IMR-90 (cell line): ENCODE results near the gene GPR15. TPM values are rescaled to one million over a fixed set of nuclear protein-coding genes. Genes with fewer than 3 reads are reported as not detected.

Source experiments
- ATAC-seq: fragments of 200-7000 bp; cut with Tn5 transposase; 2 replicates; pipeline ENCODE4 v1.9.1; 2020; ENCODE audit warnings: low read depth, mild to moderate bottlenecking, moderate library complexity
- BruUV-seq: library from RNA; stranded (reverse); fragments of 400-500 nt; replicated peaks from 2 replicates; lab custom pipeline; 2021; lab: Mats Ljungman, UMichigan
- CTCF ChIA-PET: fragments of 300-600 bp; formaldehyde crosslinking; extraction: SDS; loops from one replicate; lab custom pipeline; 2021; ENCODE audit warnings: antibody characterized with exemption; lab: Yijun Ruan, JAX
- POLR2A ChIA-PET: fragments of 300-600 bp; sonication (Branson Sonifier 250); formaldehyde crosslinking; loops from one replicate; lab custom pipeline; 2022; ENCODE audit warnings: antibody characterized with exemption; ENCODE audit not compliant: unreplicated experiment; lab: Charles Lee
- DNase-seq: peaks from one replicate; pipeline ENCODE4 v3.0.0; 2013
- H2AFZ ChIP-seq: replicated peaks from 2 replicates; pipeline ENCODE3; 2013; ENCODE audit warnings: low read length, mild to moderate bottlenecking; ENCODE audit not compliant: poor library complexity
- H2AK5ac ChIP-seq: 2 replicates; pipeline ENCODE4 v1.6.1; 2013; ENCODE audit warnings: low read depth, low read length, inconsistent platforms
- H2AK9ac ChIP-seq: replicated peaks from 2 replicates; pipeline ENCODE3; 2013; ENCODE audit warnings: mild to moderate bottlenecking, low read depth, low read length, moderate library complexity; ENCODE audit not compliant: poor library complexity
- H2BK120ac ChIP-seq: 2 replicates; pipeline ENCODE4 v1.6.1; 2013; ENCODE audit warnings: low read depth, low read length, inconsistent platforms
- H2BK15ac ChIP-seq: 3 replicates; pipeline ENCODE4 v1.6.1; 2013; ENCODE audit warnings: low read depth, low read length, inconsistent platforms
- H2BK20ac ChIP-seq: 2 replicates; pipeline ENCODE4 v1.6.1; 2013; ENCODE audit warnings: low read depth, mild to moderate bottlenecking, inconsistent platforms, low read length, moderate library complexity
- H2BK5ac ChIP-seq: 2 replicates; pipeline ENCODE4 v1.6.1; 2013; ENCODE audit warnings: mild to moderate bottlenecking, low read depth, low read length, inconsistent platforms; ENCODE audit not compliant: poor library complexity, severe bottlenecking
- H3K14ac ChIP-seq: replicated peaks from 2 replicates; pipeline ENCODE4 v1.6.1; 2013; ENCODE audit warnings: low read depth, low read length, inconsistent platforms
- H3K18ac ChIP-seq: 2 replicates; pipeline ENCODE4 v1.6.1; 2013; ENCODE audit warnings: low read depth, low read length, control low read depth
- H3K23ac ChIP-seq: 2 replicates; pipeline ENCODE4 v1.6.1; 2013; ENCODE audit warnings: low read depth, low read length, inconsistent platforms
- H3K27ac ChIP-seq: 2 replicates; pipeline ENCODE4 v1.5.1; 2013; ENCODE audit warnings: mild to moderate bottlenecking, control low read depth, low read length; ENCODE audit not compliant: insufficient read depth
- H3K27me3 ChIP-seq: 2 replicates; pipeline ENCODE4 v1.6.1; 2013; ENCODE audit warnings: low read length; ENCODE audit not compliant: control insufficient read depth, insufficient read depth
- H3K36me3 ChIP-seq: 2 replicates; pipeline ENCODE4 v1.6.1; 2013; ENCODE audit warnings: low read length, mixed read lengths; ENCODE audit not compliant: control insufficient read depth, insufficient read depth
- H3K4ac ChIP-seq: 2 replicates; pipeline ENCODE4 v1.6.1; 2013; ENCODE audit warnings: low read depth, low read length, inconsistent platforms
- H3K4me1 ChIP-seq: 2 replicates; pipeline ENCODE4 v1.6.1; 2013; ENCODE audit warnings: low read length, mixed read lengths; ENCODE audit not compliant: control insufficient read depth, insufficient read depth
- H3K4me2 ChIP-seq: 2 replicates; pipeline ENCODE4 v1.6.1; 2013; ENCODE audit warnings: low read depth, mild to moderate bottlenecking, control low read depth, low read length, moderate library complexity
- H3K4me3 ChIP-seq: 2 replicates; pipeline ENCODE4 v1.5.1; 2013; ENCODE audit warnings: low read depth, mild to moderate bottlenecking, control low read depth, low read length, moderate library complexity; ENCODE audit not compliant: insufficient read depth
- H3K56ac ChIP-seq: 2 replicates; pipeline ENCODE4 v1.6.1; 2013; ENCODE audit warnings: low read length, inconsistent platforms; ENCODE audit not compliant: insufficient read depth; ENCODE audit errors: extremely low read depth
- H3K79me1 ChIP-seq, 2 experiments: 2 replicates each; pipeline ENCODE4 v1.6.1; 2013; ENCODE audit warnings: low read length in 2 of 2, inconsistent platforms in 1 of 2, low read depth in 1 of 2
- H3K9ac ChIP-seq: 2 replicates; pipeline ENCODE4 v1.6.1; 2013; ENCODE audit warnings: low read depth, low read length, control low read depth
- H3K9me1 ChIP-seq: 2 replicates; pipeline ENCODE4 v1.6.1; 2013; ENCODE audit warnings: low read length, inconsistent platforms; ENCODE audit not compliant: insufficient read depth
- H3K9me3 ChIP-seq: 2 replicates; pipeline ENCODE4 v1.6.1; 2013; ENCODE audit warnings: low read length; ENCODE audit not compliant: control insufficient read depth, insufficient read depth
- H4K20me1 ChIP-seq: 2 replicates; pipeline ENCODE4 v1.6.1; 2013; ENCODE audit warnings: low read length, inconsistent platforms; ENCODE audit not compliant: insufficient read depth
- H4K5ac ChIP-seq: 2 replicates; pipeline ENCODE4 v1.6.1; 2013; ENCODE audit warnings: mild to moderate bottlenecking, low read depth, low read length, control low read depth
- H4K8ac ChIP-seq, 2 experiments: 2 replicates each; pipeline ENCODE4 v1.6.1; 2013; ENCODE audit warnings: low read depth in 2 of 2, low read length in 2 of 2, control low read depth in 1 of 2, inconsistent platforms in 1 of 2
- H4K91ac ChIP-seq: 2 replicates; pipeline ENCODE4 v1.6.1; 2013; ENCODE audit warnings: low read depth, low read length, inconsistent platforms; ENCODE audit not compliant: insufficient read depth
- BHLHE40 ChIP-seq: fragments of 150-350 bp; IDR thresholded peaks from 2 replicates; pipeline ENCODE4 v1.6.1; 2016; ENCODE audit warnings: mild to moderate bottlenecking, low read depth, low read length
- CEBPB ChIP-seq: IDR thresholded peaks from 2 replicates; pipeline ENCODE4 v1.6.1; 2012; ENCODE audit warnings: low read depth, low read length, improper control_type of control experiment
- CHD1 ChIP-seq: IDR thresholded peaks from 2 replicates; pipeline ENCODE4 v1.6.1; 2012; ENCODE audit warnings: low read depth, low read length, improper control_type of control experiment
- FOS ChIP-seq: fragments of 150-350 bp; IDR thresholded peaks from 2 replicates; pipeline ENCODE4 v1.6.1; 2016; ENCODE audit warnings: low read depth, low read length
- MAFK ChIP-seq: IDR thresholded peaks from 2 replicates; pipeline ENCODE4 v1.6.1; 2012; ENCODE audit warnings: low read depth, low read length, improper control_type of control experiment
- MAZ ChIP-seq: IDR thresholded peaks from 2 replicates; pipeline ENCODE4 v1.6.1; 2012; ENCODE audit warnings: low read depth, mild to moderate bottlenecking, low read length, improper control_type of control experiment, moderate library complexity, borderline replicate concordance
- MXI1 ChIP-seq: IDR thresholded peaks from 2 replicates; pipeline ENCODE4 v1.6.1; 2012; ENCODE audit warnings: low read depth, mild to moderate bottlenecking, low read length, moderate library complexity, borderline replicate concordance
- NFE2L2 ChIP-seq: fragments of 150-350 bp; IDR thresholded peaks from 2 replicates; pipeline ENCODE4 v1.6.1; 2016; ENCODE audit warnings: low read depth, mild to moderate bottlenecking, low read length
- POLR2A ChIP-seq: IDR thresholded peaks from 2 replicates; pipeline ENCODE4 v1.6.1; 2012; ENCODE audit warnings: mild to moderate bottlenecking, low read depth, low read length
- RAD21 ChIP-seq: IDR thresholded peaks from 2 replicates; pipeline ENCODE4 v1.6.1; 2012; ENCODE audit warnings: low read length, improper control_type of control experiment
- RCOR1 ChIP-seq: IDR thresholded peaks from 2 replicates; pipeline ENCODE4 v1.6.1; 2012; ENCODE audit warnings: mild to moderate bottlenecking, low read length, improper control_type of control experiment; ENCODE audit not compliant: insufficient replicate concordance
- RFX5 ChIP-seq: IDR thresholded peaks from 2 replicates; pipeline ENCODE4 v1.8.0; 2012; ENCODE audit warnings: low read depth, mild to moderate bottlenecking, low read length, moderate library complexity
- SMC3 ChIP-seq: fragments of 150-350 bp; IDR thresholded peaks from 2 replicates; pipeline ENCODE4 v1.6.1; 2016; ENCODE audit warnings: low read depth, mild to moderate bottlenecking, antibody characterized with exemption, low read length, moderate library complexity
- WGBS, 2 experiments: methylation state at CpG; one replicate each; pipeline versions ENCODE4 v1.1.5 to v1.1.7; 2013; ENCODE audit warnings: missing lambda C conversion rate in 2 of 2; ENCODE audit not compliant: insufficient read length in 1 of 2; ENCODE audit errors: extremely low coverage in 2 of 2; 5-methylcytosine and 5-hydroxymethylcytosine counted together
- dilution Hi-C: fragments of 300-500 bp; cut with HindIII; formaldehyde crosslinking; loops from one replicate; pipeline ENCODE4 v1.14.3; 2018; ENCODE audit warnings: low sequenced_read_pairs; ENCODE audit not compliant: unreplicated experiment
- in situ Hi-C: fragments of 300-500 bp; cut with MboI; formaldehyde crosslinking; loops from 3 replicates; pipeline ENCODE4 v1.14.3; 2019; ENCODE audit warnings: low sequenced_read_pairs, inconsistent platforms, mixed read lengths
- intact Hi-C: fragments of 100-400 bp; cut with micrococcal nuclease; formaldehyde crosslinking; loops from 2 replicates; pipeline ENCODE4 v1.10.0; 2022
- polyA plus RNA-seq, 3 experiments: library from polyadenylated mRNA; depleted of rRNA; stranded (reverse); fragments of >200 nt; gene quantifications; 2 replicates each; pipeline ENCODE4 v1.2.3, GENCODE V29; 2012; ENCODE audit warnings: low replicate concordance in 1 of 3
- total RNA-seq: library from RNA; depleted of rRNA; stranded (reverse); fragments of >200 nt; gene quantifications from 2 replicates; pipeline ENCODE4 v1.2.3, GENCODE V29; 2012
- TF ChIP-seq, protein P1 (sequence below): fragments of 150-350 bp; IDR thresholded peaks from 2 replicates; pipeline ENCODE4 v1.6.1; 2016; ENCODE audit warnings: low read depth, mild to moderate bottlenecking, low read length, moderate library complexity, borderline replicate concordance
- TF ChIP-seq, protein P2 (sequence below): fragments of 150-350 bp; IDR thresholded peaks from 2 replicates; pipeline ENCODE4 v1.6.1; 2017; ENCODE audit warnings: mild to moderate bottlenecking, antibody characterized with exemption, low read length, low read depth
- TF ChIP-seq, protein P3 (sequence below): conservative IDR thresholded peaks from 2 replicates; pipeline ENCODE4 v1.5.1; 2012; ENCODE audit warnings: mild to moderate bottlenecking, low read depth, low read length, improper control_type of control experiment

The GPR15 gene
- total and polyA plus RNA-seq, 2 of the 4 experiments (the other 2 are of a cell fraction) = not detected

DNA sequence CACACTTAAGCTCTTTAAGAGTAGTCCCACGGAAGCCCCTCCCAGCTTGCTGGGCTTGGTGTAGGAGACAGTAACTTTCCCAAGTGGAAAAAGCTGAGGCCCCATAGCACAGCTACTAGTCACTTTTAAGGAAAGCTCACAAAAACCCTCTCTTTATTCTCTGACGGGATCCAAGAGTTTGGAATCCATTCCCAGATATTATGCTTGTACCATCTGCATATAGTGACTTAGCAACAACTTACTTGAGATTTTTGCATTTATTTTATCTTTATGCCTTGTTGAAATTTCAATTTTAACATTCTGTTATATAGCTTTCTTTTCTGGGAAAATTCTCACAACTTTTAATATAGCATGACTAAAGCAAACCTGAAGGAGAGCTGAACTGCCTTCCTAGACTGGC is 19.5 kb downstream of the GPR15 start:
- Histone ChIP-seq H3K4me2 (no peak overlapping the region), H3K56ac (no peak overlapping the region), H3K4ac (no peak overlapping the region), H2AK5ac (no peak overlapping the region), H3K79me1 (no peaks in the 10 kb centered on the region), H2BK120ac (no peak overlapping the region), H2BK15ac (no peak overlapping the region), H3K9ac (no peak overlapping the region), H2AFZ (no peak overlapping the region), H3K23ac (no peak overlapping the region), H3K4me3 (no peak overlapping the region), H3K14ac (no peak overlapping the region), H3K36me3 (no peaks in the 10 kb centered on the region), H3K9me3 (no peaks in the 10 kb centered on the region), H3K18ac (no peak overlapping the region), H4K5ac (no peak overlapping the region), H4K91ac (no peak overlapping the region), H3K27me3 (peaks cover 17% of the 10 kb centered on the region), H2AK9ac (no peak overlapping the region), H3K9me1 (no peaks in the 10 kb centered on the region), H4K20me1 (no peaks in the 10 kb centered on the region), H4K8ac (no peak overlapping the region), H3K27ac (no peak overlapping the region), H2BK20ac (no peak overlapping the region), H3K4me1 (no peaks in the 10 kb centered on the region), H2BK5ac (no peak overlapping the region)
- intact Hi-C loops = no loop called here
- ATAC-seq (no peak), DNase-seq (no peak)
- no peak for TF ChIP-seq RAD21
- no peak for TF ChIP-seq MAZ
- TF ChIP-seq SMC3 = no peak
- TF ChIP-seq, protein P1, sequence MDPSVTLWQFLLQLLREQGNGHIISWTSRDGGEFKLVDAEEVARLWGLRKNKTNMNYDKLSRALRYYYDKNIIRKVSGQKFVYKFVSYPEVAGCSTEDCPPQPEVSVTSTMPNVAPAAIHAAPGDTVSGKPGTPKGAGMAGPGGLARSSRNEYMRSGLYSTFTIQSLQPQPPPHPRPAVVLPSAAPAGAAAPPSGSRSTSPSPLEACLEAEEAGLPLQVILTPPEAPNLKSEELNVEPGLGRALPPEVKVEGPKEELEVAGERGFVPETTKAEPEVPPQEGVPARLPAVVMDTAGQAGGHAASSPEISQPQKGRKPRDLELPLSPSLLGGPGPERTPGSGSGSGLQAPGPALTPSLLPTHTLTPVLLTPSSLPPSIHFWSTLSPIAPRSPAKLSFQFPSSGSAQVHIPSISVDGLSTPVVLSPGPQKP = no peak
- no peak for TF ChIP-seq POLR2A
- TF ChIP-seq CHD1 = no peak
- no peak for TF ChIP-seq RCOR1
- no peak for TF ChIP-seq MXI1
- no peak for TF ChIP-seq NFE2L2
- TF ChIP-seq CEBPB = no peak
- TF ChIP-seq MAFK = no peak
- TF ChIP-seq FOS = no peak
- no peak for TF ChIP-seq BHLHE40
- TF ChIP-seq, protein P2, sequence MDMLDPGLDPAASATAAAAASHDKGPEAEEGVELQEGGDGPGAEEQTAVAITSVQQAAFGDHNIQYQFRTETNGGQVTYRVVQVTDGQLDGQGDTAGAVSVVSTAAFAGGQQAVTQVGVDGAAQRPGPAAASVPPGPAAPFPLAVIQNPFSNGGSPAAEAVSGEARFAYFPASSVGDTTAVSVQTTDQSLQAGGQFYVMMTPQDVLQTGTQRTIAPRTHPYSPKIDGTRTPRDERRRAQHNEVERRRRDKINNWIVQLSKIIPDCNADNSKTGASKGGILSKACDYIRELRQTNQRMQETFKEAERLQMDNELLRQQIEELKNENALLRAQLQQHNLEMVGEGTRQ = no peak
- TF ChIP-seq, protein P3, sequence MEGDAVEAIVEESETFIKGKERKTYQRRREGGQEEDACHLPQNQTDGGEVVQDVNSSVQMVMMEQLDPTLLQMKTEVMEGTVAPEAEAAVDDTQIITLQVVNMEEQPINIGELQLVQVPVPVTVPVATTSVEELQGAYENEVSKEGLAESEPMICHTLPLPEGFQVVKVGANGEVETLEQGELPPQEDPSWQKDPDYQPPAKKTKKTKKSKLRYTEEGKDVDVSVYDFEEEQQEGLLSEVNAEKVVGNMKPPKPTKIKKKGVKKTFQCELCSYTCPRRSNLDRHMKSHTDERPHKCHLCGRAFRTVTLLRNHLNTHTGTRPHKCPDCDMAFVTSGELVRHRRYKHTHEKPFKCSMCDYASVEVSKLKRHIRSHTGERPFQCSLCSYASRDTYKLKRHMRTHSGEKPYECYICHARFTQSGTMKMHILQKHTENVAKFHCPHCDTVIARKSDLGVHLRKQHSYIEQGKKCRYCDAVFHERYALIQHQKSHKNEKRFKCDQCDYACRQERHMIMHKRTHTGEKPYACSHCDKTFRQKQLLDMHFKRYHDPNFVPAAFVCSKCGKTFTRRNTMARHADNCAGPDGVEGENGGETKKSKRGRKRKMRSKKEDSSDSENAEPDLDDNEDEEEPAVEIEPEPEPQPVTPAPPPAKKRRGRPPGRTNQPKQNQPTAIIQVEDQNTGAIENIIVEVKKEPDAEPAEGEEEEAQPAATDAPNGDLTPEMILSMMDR = no peak
- TF ChIP-seq RFX5 = no peak
- POLR2A ChIA-PET = no interaction called here
- no TSS peak for BruUV-seq
- no CpG with 5 or more reads among the region's 2 CpGs for WGBS, 2 experiments
- CTCF ChIA-PET = no interaction called here
- in situ Hi-C loops = loop anchor here (25.0 kb wide), 1 partner anchor 214 kb away; no protein-coding TSS in a partner anchor
- dilution Hi-C loops = no loop called here
